HG03378 (cell line): ENCODE results near the gene PGM3.

ENCODE experiments used
- ATAC-seq: cut with Tn5 transposase; IDR thresholded peaks from one replicate; pipeline ENCODE4 v1.9.1; 2021; ENCODE audit warnings: mild to moderate bottlenecking, moderate library complexity; ENCODE audit not compliant: unreplicated experiment

PGM3 gene

GRCh38 chr6:83119742-83120300 lies 73.2 kb downstream of the PGM3 start:
- ATAC-seq, result no peak

GRCh38 chr6:83117802-83118201 lies 75.3 kb downstream of the PGM3 start:
- no peak for ATAC-seq
